ENCODE measurements around the gene PCDHB1.
A peak's percentile ranks its signal among the peaks of the same experiment; 100 is the strongest.

PCDHB1 gene

GRCh38 chr5:141050622-141051520 lies at the start of gene PCDHB1:
PCDHB1 (plus strand) TSS chr5:141051374; CDS start chr5:141051471, 97 bp downstream.
- no peak for DNase-seq (ENCODE audit: low read depth in 4 of 4, low spot score in 1 of 4)

GRCh38 chr5:141001446-141001843 lies 49.7 kb upstream of the PCDHB1 start:
- no peak for DNase-seq (ENCODE audit: low read depth in 4 of 4, low spot score in 1 of 4)

- DNase-seq (ENCODE audit: low read depth in 4 of 4, low spot score in 1 of 4): no peak
Measured at GRCh38 chr5:141001844-141002604, 49.1 kb upstream of the PCDHB1 start.

GRCh38 chr5:141002605-141002965 lies 48.6 kb upstream of the PCDHB1 start:
- DNase-seq (ENCODE audit: low read depth in 4 of 4, low spot score in 1 of 4): no peak

GRCh38 chr5:141003031-141003430 lies 48.1 kb upstream of the PCDHB1 start:
- no peak for DNase-seq (ENCODE audit: low read depth in 4 of 4, low spot score in 1 of 4)

GRCh38 chr5:141003791-141004611 lies 47.2 kb upstream of the PCDHB1 start:
- no peak for DNase-seq (ENCODE audit: low read depth in 4 of 4, low spot score in 1 of 4)

- no peak for DNase-seq (ENCODE audit: low read depth in 4 of 4, low spot score in 1 of 4)
Measured at GRCh38 chr5:141007791-141008190, 43.4 kb upstream of the PCDHB1 start.

- no peak for DNase-seq (ENCODE audit: low read depth in 4 of 4, low spot score in 1 of 4)
Measured at GRCh38 chr5:141010047-141010793, 41.0 kb upstream of the PCDHB1 start.

- no peak for DNase-seq (ENCODE audit: low read depth in 4 of 4, low spot score in 1 of 4)
Measured at GRCh38 chr5:141017943-141018342, 33.2 kb upstream of the PCDHB1 start.

GRCh38 chr5:141022384-141022783 lies 28.8 kb upstream of the PCDHB1 start:
- no peak for DNase-seq (ENCODE audit: low read depth in 4 of 4, low spot score in 1 of 4)

GRCh38 chr5:141031006-141031405 lies 20.2 kb upstream of the PCDHB1 start:
- DNase-seq (ENCODE audit: low read depth in 4 of 4, low spot score in 1 of 4): no peak

- DNase-seq (ENCODE audit: low read depth in 4 of 4, low spot score in 1 of 4): no peak
Measured at GRCh38 chr5:141032626-141033025, 18.5 kb upstream of the PCDHB1 start.

GRCh38 chr5:141039061-141039460 lies 12.1 kb upstream of the PCDHB1 start:
- no peak for DNase-seq (ENCODE audit: low read depth in 4 of 4, low spot score in 1 of 4)

- DNase-seq (ENCODE audit: low read depth in 4 of 4, low spot score in 1 of 4): no peak
Measured at GRCh38 chr5:141039517-141039916, 11.7 kb upstream of the PCDHB1 start.

GRCh38 chr5:141040093-141040770 lies 10.9 kb upstream of the PCDHB1 start:
- DNase-seq (ENCODE audit: low read depth in 4 of 4, low spot score in 1 of 4): no peak

- peak; percentile 12 to 59 (median 42) for DNase-seq (ENCODE audit: low read depth in 4 of 4, low spot score in 1 of 4)
Measured at GRCh38 chr5:141040771-141041426, 10.3 kb upstream of the PCDHB1 start.

GRCh38 chr5:141041427-141041785 lies 9.8 kb upstream of the PCDHB1 start:
- DNase-seq (ENCODE audit: low read depth in 4 of 4, low spot score in 1 of 4): no peak

GRCh38 chr5:141042555-141042954 lies 8.6 kb upstream of the PCDHB1 start:
- no peak for DNase-seq (ENCODE audit: low read depth in 4 of 4, low spot score in 1 of 4)

GRCh38 chr5:141051521-141051866 lies 320 bp downstream of the PCDHB1 start:
- no peak for DNase-seq (ENCODE audit: low read depth in 4 of 4, low spot score in 1 of 4)

- DNase-seq (ENCODE audit: low read depth in 4 of 4, low spot score in 1 of 4): no peak
Measured at GRCh38 chr5:141077826-141078225, 26.7 kb downstream of the PCDHB1 start.
